Calu3 (cell line): ENCODE results near the gene FAM81A. TPM values are rescaled to one million over a fixed set of nuclear protein-coding genes. Genes with fewer than 3 reads are reported as not detected.

Experiments used
- Bru-seq: library from RNA; stranded (reverse); fragments of 400-500 nt; gene quantifications from one replicate; lab custom pipeline; 2021; lab: Mats Ljungman, UMichigan
- BruChase-seq, 2 experiments: library from RNA; stranded (reverse); fragments of 400-500 nt; gene quantifications; one replicate each; lab custom pipeline; 2021; lab: Mats Ljungman, UMichigan
- BruUV-seq: library from RNA; stranded (reverse); fragments of 400-500 nt; replicated peaks from 2 replicates; lab custom pipeline; 2021; lab: Mats Ljungman, UMichigan
- CTCF ChIA-PET: fragments of 300-600 bp; sonication (Branson Sonifier 250); formaldehyde crosslinking; loops from one replicate; lab custom pipeline; 2022; ENCODE audit warnings: antibody characterized with exemption; lab: Charles Lee
- DNase-seq: peaks from one replicate; pipeline ENCODE4 v3.0.0; 2022
- H3K27ac Mint-ChIP-seq: one replicate; pipeline ENCODE4 v1.8.0; 2022; ENCODE audit warnings: mixed read lengths; ENCODE audit not compliant: unreplicated experiment
- H3K27me3 Mint-ChIP-seq: one replicate; pipeline ENCODE4 v1.8.0; 2022; ENCODE audit warnings: mixed read lengths; ENCODE audit not compliant: unreplicated experiment
- H3K36me3 Mint-ChIP-seq: one replicate; pipeline ENCODE4 v1.8.0; 2022; ENCODE audit warnings: mild to moderate bottlenecking, moderate library complexity, mixed read lengths; ENCODE audit not compliant: insufficient read depth, unreplicated experiment
- H3K4me1 Mint-ChIP-seq: one replicate; pipeline ENCODE4 v1.8.0; 2022; ENCODE audit warnings: mild to moderate bottlenecking, low read depth, mixed read lengths; ENCODE audit not compliant: unreplicated experiment
- H3K4me3 Mint-ChIP-seq: one replicate; pipeline ENCODE4 v1.8.0; 2022; ENCODE audit warnings: mild to moderate bottlenecking, low read depth, moderate library complexity, mixed read lengths; ENCODE audit not compliant: unreplicated experiment
- H3K9me3 Mint-ChIP-seq: one replicate; pipeline ENCODE4 v1.8.0; 2022; ENCODE audit warnings: low read depth, mixed read lengths; ENCODE audit not compliant: unreplicated experiment
- CTCF ChIP-seq: fragments of 200-600 bp; IDR thresholded peaks from one replicate; pipeline ENCODE4 v1.8.0; 2022; ENCODE audit warnings: antibody characterized with exemption; ENCODE audit not compliant: unreplicated experiment
- intact Hi-C: fragments of 100-400 bp; cut with micrococcal nuclease; formaldehyde crosslinking; loops from one replicate; pipeline ENCODE4 v1.10.0; 2022; ENCODE audit not compliant: unreplicated experiment
- long read RNA-seq: library from polyadenylated mRNA; stranded (forward); transcript quantifications from one replicate; pipeline ENCODE4 v2.0.0, GENCODE V29; 2022
- total RNA-seq: library from RNA; stranded (reverse); gene quantifications from 2 replicates; pipeline ENCODE4 v1.2.3, GENCODE V29; 2022

Gene FAM81A
- total RNA-seq = 16.0 TPM in 2 replicates
- Bru-seq, nascent RNA = percentile 55 among the genes with signal in this experiment
- BruChase-seq, experiment 1, labeled RNA remaining after a 6-hour chase = percentile 51 among the genes with signal in this experiment
- percentile 46 among the genes with signal in this experiment for BruChase-seq, experiment 2, labeled RNA remaining after a 2-hour chase
- long read RNA-seq, transcript FAM81A-201 (9 exons, 3,465 nt) = major isoform, 6 of 21 reads
- long read RNA-seq, partial matches to known transcripts = 3 of 21 reads
- long read RNA-seq, other reads (novel, unspliced or antisense) = 11 of 21 reads

- peak; percentile 81 for DNase-seq
- no TSS peak for BruUV-seq
- Mint-ChIP-seq H3K36me3 (peaks cover 17% of the 10 kb centered on the region), H3K4me3 (peak within 1 kb of the TSS; percentile 73), H3K27ac (peak within 1 kb of the TSS; percentile 50), H3K4me1 (peaks cover 22% of the 10 kb centered on the region), H3K9me3 (no peaks in the 10 kb centered on the region), H3K27me3 (no peaks in the 10 kb centered on the region)
- intact Hi-C loops = no loop called here
- no peak for TF ChIP-seq CTCF
- CTCF ChIA-PET = interaction anchor here (1.2 to 1.6 kb wide), 2 partner anchors 28 to 268 kb away, joined by 4 to 7 read pairs; no protein-coding TSS in a partner anchor
Observed at GRCh38 chr15:59437817-59438624, at the start of gene FAM81A. Gene FAM81A (plus strand): TSS chr15:59438186. CDS start chr15:59458627, 20,441 bp downstream.

- Mint-ChIP-seq H3K36me3 (peaks cover 13% of the 10 kb centered on the region), H3K27ac (no peak overlapping the region), H3K4me1 (peaks cover 8% of the 10 kb centered on the region), H3K9me3 (no peaks in the 10 kb centered on the region), H3K27me3 (no peaks in the 10 kb centered on the region), H3K4me3 (no peak overlapping the region)
- intact Hi-C loops = no loop called here
- no peak for TF ChIP-seq CTCF
- CTCF ChIA-PET = interaction anchor here (0.7 to 1.2 kb wide), 4 partner anchors 11 to 1506 kb away, joined by 3 to 6 read pairs (median 4); partner anchors contain the start of gene GTF2A2
- BruUV-seq = no TSS peak
- no peak for DNase-seq
Observed at GRCh38 chr15:59388670-59389069, 49.3 kb upstream of the FAM81A start.

- CTCF ChIA-PET = no interaction called here
- H3K27ac Mint-ChIP-seq = no peak overlapping the region
- no peak for DNase-seq
- BruUV-seq = no TSS peak
- H3K4me3 Mint-ChIP-seq = no peak overlapping the region
- H3K9me3 Mint-ChIP-seq = no peaks in the 10 kb centered on the region
- TF ChIP-seq CTCF = no peak
- intact Hi-C loops = no loop called here
- H3K4me1 Mint-ChIP-seq = peaks cover 20% of the 10 kb centered on the region
- H3K27me3 Mint-ChIP-seq = no peaks in the 10 kb centered on the region
- no peaks in the 10 kb centered on the region for H3K36me3 Mint-ChIP-seq
Observed at GRCh38 chr15:59392299-59392698, 45.7 kb upstream of the FAM81A start.

GRCh38 chr15:59394166-59394661 lies 43.8 kb upstream of the FAM81A start:
- Mint-ChIP-seq H3K4me1 (peaks cover 12% of the 10 kb centered on the region), H3K27ac (no peak overlapping the region), H3K4me3 (no peak overlapping the region), H3K36me3 (no peaks in the 10 kb centered on the region), H3K27me3 (no peaks in the 10 kb centered on the region), H3K9me3 (no peaks in the 10 kb centered on the region)
- CTCF ChIA-PET = interaction anchor here (0.5 kb wide), 1 partner anchor 252 kb away, joined by 4 read pairs; no protein-coding TSS in a partner anchor
- no peak for DNase-seq
- no TSS peak for BruUV-seq
- intact Hi-C loops = no loop called here
- no peak for TF ChIP-seq CTCF
